Ishikawa (cell line): ENCODE results near the gene WDR70.

Source experiments
- EGR1 ChIP-seq: IDR thresholded peaks from 2 replicates; pipeline ENCODE4 v1.6.1; 2012
- EP300 ChIP-seq: IDR thresholded peaks from 2 replicates; pipeline ENCODE4 v1.6.1; 2012; ENCODE audit warnings: borderline replicate concordance
- FOXM1 ChIP-seq: IDR thresholded peaks from 2 replicates; pipeline ENCODE4 v1.6.1; 2012; ENCODE audit warnings: low read depth, borderline replicate concordance
- MAX ChIP-seq: IDR thresholded peaks from 2 replicates; pipeline ENCODE4 v1.6.1; 2012
- RAD21 ChIP-seq: IDR thresholded peaks from 2 replicates; pipeline ENCODE4 v1.6.1; 2012; ENCODE audit warnings: low read depth
- TAF1 ChIP-seq: IDR thresholded peaks from 2 replicates; pipeline ENCODE4 v1.6.1; 2012; ENCODE audit warnings: low read depth, mild to moderate bottlenecking
- TCF12 ChIP-seq: IDR thresholded peaks from 2 replicates; pipeline ENCODE4 v1.6.1; 2012; ENCODE audit warnings: low read depth
- YY1 ChIP-seq: IDR thresholded peaks from 2 replicates; pipeline ENCODE4 v1.6.1; 2012; ENCODE audit warnings: low read depth
- TF ChIP-seq, protein P1 (sequence below): IDR thresholded peaks from 2 replicates; pipeline ENCODE4 v1.6.1; 2012; ENCODE audit warnings: low read depth, mild to moderate bottlenecking

DNA sequence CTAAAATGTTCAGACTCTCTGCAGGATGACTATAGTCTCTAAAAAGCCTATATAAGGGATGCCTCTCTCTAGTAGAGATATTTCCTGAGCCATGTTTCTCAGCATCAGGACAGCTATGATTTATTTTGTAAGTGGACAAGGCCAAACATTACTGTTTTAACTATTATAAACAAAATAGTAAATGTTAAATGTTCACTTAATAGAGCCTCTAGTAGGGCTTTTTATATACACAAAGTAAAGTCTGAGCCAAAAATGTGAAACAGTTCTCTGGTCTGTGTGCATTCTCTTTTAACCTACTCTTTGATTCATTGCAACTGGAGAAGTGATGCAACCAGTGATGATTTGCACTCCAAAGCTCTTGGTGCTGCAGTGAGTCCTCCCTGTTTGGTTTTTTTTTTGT, 240.2 kb downstream of the WDR70 start:
- TF ChIP-seq, protein P1, sequence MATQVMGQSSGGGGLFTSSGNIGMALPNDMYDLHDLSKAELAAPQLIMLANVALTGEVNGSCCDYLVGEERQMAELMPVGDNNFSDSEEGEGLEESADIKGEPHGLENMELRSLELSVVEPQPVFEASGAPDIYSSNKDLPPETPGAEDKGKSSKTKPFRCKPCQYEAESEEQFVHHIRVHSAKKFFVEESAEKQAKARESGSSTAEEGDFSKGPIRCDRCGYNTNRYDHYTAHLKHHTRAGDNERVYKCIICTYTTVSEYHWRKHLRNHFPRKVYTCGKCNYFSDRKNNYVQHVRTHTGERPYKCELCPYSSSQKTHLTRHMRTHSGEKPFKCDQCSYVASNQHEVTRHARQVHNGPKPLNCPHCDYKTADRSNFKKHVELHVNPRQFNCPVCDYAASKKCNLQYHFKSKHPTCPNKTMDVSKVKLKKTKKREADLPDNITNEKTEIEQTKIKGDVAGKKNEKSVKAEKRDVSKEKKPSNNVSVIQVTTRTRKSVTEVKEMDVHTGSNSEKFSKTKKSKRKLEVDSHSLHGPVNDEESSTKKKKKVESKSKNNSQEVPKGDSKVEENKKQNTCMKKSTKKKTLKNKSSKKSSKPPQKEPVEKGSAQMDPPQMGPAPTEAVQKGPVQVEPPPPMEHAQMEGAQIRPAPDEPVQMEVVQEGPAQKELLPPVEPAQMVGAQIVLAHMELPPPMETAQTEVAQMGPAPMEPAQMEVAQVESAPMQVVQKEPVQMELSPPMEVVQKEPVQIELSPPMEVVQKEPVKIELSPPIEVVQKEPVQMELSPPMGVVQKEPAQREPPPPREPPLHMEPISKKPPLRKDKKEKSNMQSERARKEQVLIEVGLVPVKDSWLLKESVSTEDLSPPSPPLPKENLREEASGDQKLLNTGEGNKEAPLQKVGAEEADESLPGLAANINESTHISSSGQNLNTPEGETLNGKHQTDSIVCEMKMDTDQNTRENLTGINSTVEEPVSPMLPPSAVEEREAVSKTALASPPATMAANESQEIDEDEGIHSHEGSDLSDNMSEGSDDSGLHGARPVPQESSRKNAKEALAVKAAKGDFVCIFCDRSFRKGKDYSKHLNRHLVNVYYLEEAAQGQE, result no peak
- TF ChIP-seq EP300 (no peak), MAX (no peak), TAF1 (no peak), RAD21 (no peak), FOXM1 (no peak), TCF12 (no peak), YY1 (no peak), EGR1 (no peak)
